Measurements from ENCODE around the gene NME1.

DNA sequence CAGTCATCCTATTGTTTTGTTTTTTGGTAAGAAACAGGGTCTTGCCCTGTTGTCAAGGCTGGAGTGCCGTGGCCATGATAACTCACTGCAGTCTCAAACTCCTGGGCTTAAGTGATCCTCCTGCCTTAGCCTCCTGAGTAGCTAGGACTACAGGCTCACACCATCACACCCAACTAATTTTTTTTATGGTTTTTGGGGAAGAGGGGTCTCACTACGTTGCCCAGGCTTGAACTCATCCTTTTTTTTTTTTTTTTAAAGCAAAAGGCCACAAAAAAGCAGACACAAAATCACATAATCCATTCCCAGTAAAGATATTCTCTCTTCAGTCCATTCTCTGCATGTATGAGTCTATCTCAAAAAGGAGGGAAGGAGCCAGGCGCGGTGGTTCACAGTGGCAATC, 38.2 kb upstream of the NME1 start:
- TF ChIP-seq, protein P1, sequence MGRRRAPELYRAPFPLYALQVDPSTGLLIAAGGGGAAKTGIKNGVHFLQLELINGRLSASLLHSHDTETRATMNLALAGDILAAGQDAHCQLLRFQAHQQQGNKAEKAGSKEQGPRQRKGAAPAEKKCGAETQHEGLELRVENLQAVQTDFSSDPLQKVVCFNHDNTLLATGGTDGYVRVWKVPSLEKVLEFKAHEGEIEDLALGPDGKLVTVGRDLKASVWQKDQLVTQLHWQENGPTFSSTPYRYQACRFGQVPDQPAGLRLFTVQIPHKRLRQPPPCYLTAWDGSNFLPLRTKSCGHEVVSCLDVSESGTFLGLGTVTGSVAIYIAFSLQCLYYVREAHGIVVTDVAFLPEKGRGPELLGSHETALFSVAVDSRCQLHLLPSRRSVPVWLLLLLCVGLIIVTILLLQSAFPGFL (CRISPR knock-in tag; IDR thresholded peaks at IDR 0.05; ENCODE audit: borderline replicate concordance): no peak
- no peak for TF ChIP-seq HMGA2 (CRISPR knock-in tag; IDR thresholded peaks at IDR 0.05)
- TF ChIP-seq, protein P2, sequence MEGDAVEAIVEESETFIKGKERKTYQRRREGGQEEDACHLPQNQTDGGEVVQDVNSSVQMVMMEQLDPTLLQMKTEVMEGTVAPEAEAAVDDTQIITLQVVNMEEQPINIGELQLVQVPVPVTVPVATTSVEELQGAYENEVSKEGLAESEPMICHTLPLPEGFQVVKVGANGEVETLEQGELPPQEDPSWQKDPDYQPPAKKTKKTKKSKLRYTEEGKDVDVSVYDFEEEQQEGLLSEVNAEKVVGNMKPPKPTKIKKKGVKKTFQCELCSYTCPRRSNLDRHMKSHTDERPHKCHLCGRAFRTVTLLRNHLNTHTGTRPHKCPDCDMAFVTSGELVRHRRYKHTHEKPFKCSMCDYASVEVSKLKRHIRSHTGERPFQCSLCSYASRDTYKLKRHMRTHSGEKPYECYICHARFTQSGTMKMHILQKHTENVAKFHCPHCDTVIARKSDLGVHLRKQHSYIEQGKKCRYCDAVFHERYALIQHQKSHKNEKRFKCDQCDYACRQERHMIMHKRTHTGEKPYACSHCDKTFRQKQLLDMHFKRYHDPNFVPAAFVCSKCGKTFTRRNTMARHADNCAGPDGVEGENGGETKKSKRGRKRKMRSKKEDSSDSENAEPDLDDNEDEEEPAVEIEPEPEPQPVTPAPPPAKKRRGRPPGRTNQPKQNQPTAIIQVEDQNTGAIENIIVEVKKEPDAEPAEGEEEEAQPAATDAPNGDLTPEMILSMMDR (IDR thresholded peaks at IDR 0.05): no peak
- no peak for TF ChIP-seq ZBTB21 (CRISPR knock-in tag; IDR thresholded peaks at IDR 0.05; ENCODE audit: borderline replicate concordance)
- TF ChIP-seq, protein P3, sequence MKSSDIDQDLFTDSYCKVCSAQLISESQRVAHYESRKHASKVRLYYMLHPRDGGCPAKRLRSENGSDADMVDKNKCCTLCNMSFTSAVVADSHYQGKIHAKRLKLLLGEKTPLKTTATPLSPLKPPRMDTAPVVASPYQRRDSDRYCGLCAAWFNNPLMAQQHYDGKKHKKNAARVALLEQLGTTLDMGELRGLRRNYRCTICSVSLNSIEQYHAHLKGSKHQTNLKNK (CRISPR knock-in tag; IDR thresholded peaks at IDR 0.05): no peak
- TF ChIP-seq, protein P4, sequence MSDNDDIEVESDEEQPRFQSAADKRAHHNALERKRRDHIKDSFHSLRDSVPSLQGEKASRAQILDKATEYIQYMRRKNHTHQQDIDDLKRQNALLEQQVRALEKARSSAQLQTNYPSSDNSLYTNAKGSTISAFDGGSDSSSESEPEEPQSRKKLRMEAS (CRISPR knock-in tag; IDR thresholded peaks at IDR 0.05): no peak
- TF ChIP-seq, protein P5, sequence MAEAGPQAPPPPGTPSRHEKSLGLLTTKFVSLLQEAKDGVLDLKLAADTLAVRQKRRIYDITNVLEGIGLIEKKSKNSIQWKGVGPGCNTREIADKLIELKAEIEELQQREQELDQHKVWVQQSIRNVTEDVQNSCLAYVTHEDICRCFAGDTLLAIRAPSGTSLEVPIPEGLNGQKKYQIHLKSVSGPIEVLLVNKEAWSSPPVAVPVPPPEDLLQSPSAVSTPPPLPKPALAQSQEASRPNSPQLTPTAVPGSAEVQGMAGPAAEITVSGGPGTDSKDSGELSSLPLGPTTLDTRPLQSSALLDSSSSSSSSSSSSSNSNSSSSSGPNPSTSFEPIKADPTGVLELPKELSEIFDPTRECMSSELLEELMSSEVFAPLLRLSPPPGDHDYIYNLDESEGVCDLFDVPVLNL (CRISPR knock-in tag; IDR thresholded peaks at IDR 0.05; ENCODE audit: borderline replicate concordance, low read depth): no peak
- no peak for TF ChIP-seq ZNF671 (CRISPR knock-in tag; IDR thresholded peaks at IDR 0.05)
- TF ChIP-seq KAT7 (CRISPR knock-in tag; IDR thresholded peaks at IDR 0.05; ENCODE audit: borderline replicate concordance): no peak
- TF ChIP-seq ZNF121 (CRISPR knock-in tag; IDR thresholded peaks at IDR 0.05): no peak
- TF ChIP-seq ZNF317 (CRISPR knock-in tag; IDR thresholded peaks at IDR 0.05; ENCODE audit: borderline replicate concordance, low read depth): no peak
- TF ChIP-seq, protein P6, sequence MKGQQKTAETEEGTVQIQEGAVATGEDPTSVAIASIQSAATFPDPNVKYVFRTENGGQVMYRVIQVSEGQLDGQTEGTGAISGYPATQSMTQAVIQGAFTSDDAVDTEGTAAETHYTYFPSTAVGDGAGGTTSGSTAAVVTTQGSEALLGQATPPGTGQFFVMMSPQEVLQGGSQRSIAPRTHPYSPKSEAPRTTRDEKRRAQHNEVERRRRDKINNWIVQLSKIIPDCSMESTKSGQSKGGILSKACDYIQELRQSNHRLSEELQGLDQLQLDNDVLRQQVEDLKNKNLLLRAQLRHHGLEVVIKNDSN (CRISPR knock-in tag; IDR thresholded peaks at IDR 0.05): no peak
- TF ChIP-seq CREB1 (CRISPR knock-in tag; IDR thresholded peaks at IDR 0.05): no peak
- TF ChIP-seq, protein P7, sequence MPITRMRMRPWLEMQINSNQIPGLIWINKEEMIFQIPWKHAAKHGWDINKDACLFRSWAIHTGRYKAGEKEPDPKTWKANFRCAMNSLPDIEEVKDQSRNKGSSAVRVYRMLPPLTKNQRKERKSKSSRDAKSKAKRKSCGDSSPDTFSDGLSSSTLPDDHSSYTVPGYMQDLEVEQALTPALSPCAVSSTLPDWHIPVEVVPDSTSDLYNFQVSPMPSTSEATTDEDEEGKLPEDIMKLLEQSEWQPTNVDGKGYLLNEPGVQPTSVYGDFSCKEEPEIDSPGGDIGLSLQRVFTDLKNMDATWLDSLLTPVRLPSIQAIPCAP (CRISPR knock-in tag; IDR thresholded peaks at IDR 0.05): no peak

Data from WTC11 (cell line).